WTC11 (cell line): ENCODE results near the gene ZNF232. TPM values are rescaled to one million over a fixed set of nuclear protein-coding genes. Genes with fewer than 3 reads are reported as not detected.

Experiments used
- ATAC-seq: fragments of 200-7000 bp; cut with Tn5 transposase; 2 replicates; pipeline ENCODE4 v1.10.0; 2021; ENCODE audit warnings: mild to moderate bottlenecking, moderate library complexity
- CTCF ChIA-PET: fragments of 300-600 bp; sonication (Branson Sonifier 250); formaldehyde crosslinking; loops from one replicate; lab custom pipeline; 2021; ENCODE audit warnings: antibody characterized with exemption; lab: Charles Lee
- POLR2A ChIA-PET: fragments of 350-600 bp; sonication (Branson Sonifier 250); formaldehyde crosslinking; loops from one replicate; lab custom pipeline; 2021; ENCODE audit warnings: antibody characterized with exemption; lab: Charles Lee
- DNase-seq: peaks from one replicate; pipeline ENCODE4 v3.0.0; 2021; ENCODE audit warnings: low spot score
- H3K27ac Mint-ChIP-seq: 2 replicates; pipeline ENCODE4 v1.8.0; 2021; ENCODE audit warnings: mixed read lengths
- H3K27me3 Mint-ChIP-seq: 2 replicates; pipeline ENCODE4 v1.8.0; 2021; ENCODE audit warnings: low read depth, mild to moderate bottlenecking, moderate library complexity, mixed read lengths
- H3K36me3 Mint-ChIP-seq: 2 replicates; pipeline ENCODE4 v1.8.0; 2021; ENCODE audit warnings: mixed read lengths
- H3K4me1 Mint-ChIP-seq: 2 replicates; pipeline ENCODE4 v1.8.0; 2022; ENCODE audit warnings: mixed read lengths
- H3K4me3 Mint-ChIP-seq: 2 replicates; pipeline ENCODE4 v1.8.0; 2021; ENCODE audit warnings: mild to moderate bottlenecking, moderate library complexity, mixed read lengths
- H3K9me3 Mint-ChIP-seq: 2 replicates; pipeline ENCODE4 v1.8.0; 2021; ENCODE audit warnings: mixed read lengths
- AR ChIP-seq: fragments of 250-450 bp; sonication (Bioruptor Pico); IDR thresholded peaks from 2 replicates; pipeline ENCODE4 v1.9.0; 2021; ENCODE audit warnings: mild to moderate bottlenecking
- CREB1 ChIP-seq: sonication (generic); formaldehyde crosslinking; IDR thresholded peaks from 2 replicates; pipeline ENCODE4 v1.8.0; 2023; ENCODE audit warnings: mild to moderate bottlenecking, missing genetic modification reagents
- ELF4 ChIP-seq: sonication (generic); formaldehyde crosslinking; IDR thresholded peaks from 2 replicates; pipeline ENCODE4 v1.8.1; 2022; ENCODE audit warnings: low read depth, mild to moderate bottlenecking, moderate library complexity, missing genetic modification reagents
- FOXJ3 ChIP-seq: sonication (generic); formaldehyde crosslinking; IDR thresholded peaks from 2 replicates; pipeline ENCODE4 v1.9.0; 2021; ENCODE audit warnings: missing genetic modification reagents, mild to moderate bottlenecking, borderline replicate concordance
- HMGXB4 ChIP-seq: sonication (generic); formaldehyde crosslinking; IDR thresholded peaks from 2 replicates; pipeline ENCODE4 v1.8.1; 2023; ENCODE audit warnings: mild to moderate bottlenecking, moderate library complexity, missing genetic modification reagents
- IRF1 ChIP-seq: sonication (generic); formaldehyde crosslinking; IDR thresholded peaks from 2 replicates; pipeline ENCODE4 v1.8.0; 2023; ENCODE audit warnings: missing genetic modification reagents
- MLX ChIP-seq: sonication (generic); formaldehyde crosslinking; IDR thresholded peaks from 2 replicates; pipeline ENCODE4 v1.8.1; 2023; ENCODE audit warnings: mild to moderate bottlenecking, missing genetic modification reagents, moderate library complexity
- MYBL2 ChIP-seq: sonication (generic); formaldehyde crosslinking; IDR thresholded peaks from 2 replicates; pipeline ENCODE4 v1.8.1; 2023; ENCODE audit warnings: mild to moderate bottlenecking, moderate library complexity, missing genetic modification reagents
- NFATC4 ChIP-seq: fragments of 250-450 bp; sonication (Bioruptor Pico); IDR thresholded peaks from 2 replicates; pipeline ENCODE4 v1.9.0; 2021; ENCODE audit warnings: mild to moderate bottlenecking
- NFYB ChIP-seq: sonication (generic); formaldehyde crosslinking; conservative IDR thresholded peaks from 2 replicates; pipeline ENCODE4 v1.8.0; 2022; ENCODE audit warnings: low read depth, missing genetic modification reagents
- PRDM15 ChIP-seq: sonication (generic); formaldehyde crosslinking; IDR thresholded peaks from 2 replicates; pipeline ENCODE4 v1.8.0; 2022; ENCODE audit warnings: missing genetic modification reagents
- SOX15 ChIP-seq: fragments of 250-450 bp; sonication (Bioruptor Pico); IDR thresholded peaks from 2 replicates; pipeline ENCODE4 v1.9.0; 2021; ENCODE audit warnings: mild to moderate bottlenecking
- SP1 ChIP-seq: sonication (generic); formaldehyde crosslinking; conservative IDR thresholded peaks from 2 replicates; pipeline ENCODE4 v1.8.1; 2022; ENCODE audit warnings: missing genetic modification reagents
- TCF7 ChIP-seq: sonication (generic); formaldehyde crosslinking; IDR thresholded peaks from 2 replicates; pipeline ENCODE4 v1.8.0; 2022; ENCODE audit warnings: mild to moderate bottlenecking, low read depth, missing genetic modification reagents, moderate library complexity
- USF2 ChIP-seq: sonication (generic); formaldehyde crosslinking; IDR thresholded peaks from 2 replicates; pipeline ENCODE4 v1.8.1; 2023; ENCODE audit warnings: mild to moderate bottlenecking, missing genetic modification reagents, moderate library complexity
- ZNF317 ChIP-seq: sonication (generic); formaldehyde crosslinking; IDR thresholded peaks from 2 replicates; pipeline ENCODE4 v1.8.1; 2023; ENCODE audit warnings: low read depth, mild to moderate bottlenecking, moderate library complexity, missing genetic modification reagents, borderline replicate concordance
- ZNF396 ChIP-seq: fragments of 250-450 bp; sonication (Bioruptor Pico); IDR thresholded peaks from 2 replicates; pipeline ENCODE4 v1.8.0; 2021; ENCODE audit warnings: mild to moderate bottlenecking, moderate library complexity, borderline replicate concordance
- total RNA-seq: library from RNA; stranded (reverse); gene quantifications from 3 replicates; pipeline ENCODE4 v1.2.3, GENCODE V29; 2021

ZNF232 gene
- total RNA-seq, 1 experiment from 2014 or later, result 21.7 TPM

GRCh38 chr17:5097101-5097834, 14.4 kb downstream of the ZNF232 start (continued):
- peak; percentile 97 for TF ChIP-seq MYBL2
- peak; percentile 90 for TF ChIP-seq FOXJ3 (CRISPR knock-in tag)
- peak; percentile 61 for TF ChIP-seq HMGXB4 (CRISPR knock-in tag)
- TF ChIP-seq NFYB (CRISPR knock-in tag), result peak; percentile 59
- 0 out of 2 replicates have a peak, but pooled peaks have one; percentile 13 for TF ChIP-seq MLX (CRISPR knock-in tag)
- TF ChIP-seq AR, result no peak
- TF ChIP-seq CREB1, result peak; percentile 96
- peak; percentile 85 for TF ChIP-seq PRDM15 (CRISPR knock-in tag)
- TF ChIP-seq SP1 (CRISPR knock-in tag), result peak; percentile 72; the same call in 1 of the 2 replicates
- peak; percentile 96 for TF ChIP-seq IRF1

GRCh38 chr17:5096731-5097100, 15.0 kb downstream of the ZNF232 start:
- Mint-ChIP-seq H3K4me3 (peak overlapping the region; percentile 89), H3K27ac (peak overlapping the region; percentile 84; the same call in 1 of the 2 replicates), H3K27me3 (peaks cover 68% of the 10 kb centered on the region), H3K4me1 (0 out of 2 replicates have a peak, but pooled peaks cover 6% of the 10 kb centered on the region), H3K9me3 (peaks cover 49% of the 10 kb centered on the region), H3K36me3 (peaks cover 38% of the 10 kb centered on the region)
- TF ChIP-seq USF2 (no peak), ELF4 (CRISPR knock-in tag) (no peak), FOXJ3 (CRISPR knock-in tag) (no peak), ZNF317 (CRISPR knock-in tag) (no peak), MLX (CRISPR knock-in tag) (no peak), TCF7 (CRISPR knock-in tag) (no peak), NFATC4 (CRISPR knock-in tag) (no peak), SOX15 (no peak), ZNF396 (CRISPR knock-in tag) (no peak)
- ATAC-seq (no peak), DNase-seq (no peak)
- POLR2A ChIA-PET, result interaction anchor here (0.7 to 1.4 kb wide), 2 partner anchors 17 to 143 kb away, joined by 3 read pairs; no protein-coding TSS in a partner anchor
- CTCF ChIA-PET, result no interaction called here
